ENCODE results near the gene FARP1.

FARP1 gene

GRCh38 chr13:98399756-98400155 is 256.9 kb downstream of the FARP1 start:
- TF ChIP-seq, protein P1, sequence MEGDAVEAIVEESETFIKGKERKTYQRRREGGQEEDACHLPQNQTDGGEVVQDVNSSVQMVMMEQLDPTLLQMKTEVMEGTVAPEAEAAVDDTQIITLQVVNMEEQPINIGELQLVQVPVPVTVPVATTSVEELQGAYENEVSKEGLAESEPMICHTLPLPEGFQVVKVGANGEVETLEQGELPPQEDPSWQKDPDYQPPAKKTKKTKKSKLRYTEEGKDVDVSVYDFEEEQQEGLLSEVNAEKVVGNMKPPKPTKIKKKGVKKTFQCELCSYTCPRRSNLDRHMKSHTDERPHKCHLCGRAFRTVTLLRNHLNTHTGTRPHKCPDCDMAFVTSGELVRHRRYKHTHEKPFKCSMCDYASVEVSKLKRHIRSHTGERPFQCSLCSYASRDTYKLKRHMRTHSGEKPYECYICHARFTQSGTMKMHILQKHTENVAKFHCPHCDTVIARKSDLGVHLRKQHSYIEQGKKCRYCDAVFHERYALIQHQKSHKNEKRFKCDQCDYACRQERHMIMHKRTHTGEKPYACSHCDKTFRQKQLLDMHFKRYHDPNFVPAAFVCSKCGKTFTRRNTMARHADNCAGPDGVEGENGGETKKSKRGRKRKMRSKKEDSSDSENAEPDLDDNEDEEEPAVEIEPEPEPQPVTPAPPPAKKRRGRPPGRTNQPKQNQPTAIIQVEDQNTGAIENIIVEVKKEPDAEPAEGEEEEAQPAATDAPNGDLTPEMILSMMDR (IDR thresholded peaks at IDR 0.05; ENCODE audit: insufficient read depth, low read length, poor library complexity, severe bottlenecking), result no peak
- H3K4me3 ChIP-seq (replicated peaks; ENCODE audit: low read depth, low read length), result no peak overlapping the region
- H3K27me3 ChIP-seq (replicated peaks; ENCODE audit: control insufficient read depth, insufficient read depth, low read length), result no peaks in the 10 kb centered on the region
- no peaks in the 10 kb centered on the region for H3K36me3 ChIP-seq (ENCODE audit: control insufficient read depth, insufficient read depth, low read length)
- no peak for DNase-seq (ENCODE audit: extremely low read depth, insufficient read length)

GRCh38 chr13:98401934-98402333 is 259.0 kb downstream of the FARP1 start:
- no peak overlapping the region for H3K4me3 ChIP-seq (replicated peaks; ENCODE audit: low read depth, low read length)
- H3K27me3 ChIP-seq (replicated peaks; ENCODE audit: control insufficient read depth, insufficient read depth, low read length), result no peaks in the 10 kb centered on the region
- no peak for DNase-seq (ENCODE audit: extremely low read depth, insufficient read length)
- H3K36me3 ChIP-seq (ENCODE audit: control insufficient read depth, insufficient read depth, low read length), result no peaks in the 10 kb centered on the region
- TF ChIP-seq, protein P1 (IDR thresholded peaks at IDR 0.05; ENCODE audit: insufficient read depth, low read length, poor library complexity, severe bottlenecking), result no peak

GRCh38 chr13:98403076-98403475 is 260.2 kb downstream of the FARP1 start:
- no peak for DNase-seq (ENCODE audit: extremely low read depth, insufficient read length)
- H3K27me3 ChIP-seq (replicated peaks; ENCODE audit: control insufficient read depth, insufficient read depth, low read length), result no peaks in the 10 kb centered on the region
- H3K36me3 ChIP-seq (ENCODE audit: control insufficient read depth, insufficient read depth, low read length), result no peaks in the 10 kb centered on the region
- TF ChIP-seq, protein P1 (IDR thresholded peaks at IDR 0.05; ENCODE audit: insufficient read depth, low read length, poor library complexity, severe bottlenecking), result no peak
- H3K4me3 ChIP-seq (replicated peaks; ENCODE audit: low read depth, low read length), result no peak overlapping the region

GRCh38 chr13:98405107-98405571 is 262.2 kb downstream of the FARP1 start:
- DNase-seq (ENCODE audit: extremely low read depth, insufficient read length), result no peak
- Histone ChIP-seq H3K4me3 (replicated peaks; ENCODE audit: low read depth, low read length) (no peak overlapping the region), H3K27me3 (replicated peaks; ENCODE audit: control insufficient read depth, insufficient read depth, low read length) (no peaks in the 10 kb centered on the region), H3K36me3 (ENCODE audit: control insufficient read depth, insufficient read depth, low read length) (no peaks in the 10 kb centered on the region; the same call in 1 of the 2 replicates)
- TF ChIP-seq, protein P1 (IDR thresholded peaks at IDR 0.05; ENCODE audit: insufficient read depth, low read length, poor library complexity, severe bottlenecking), result no peak

DNA sequence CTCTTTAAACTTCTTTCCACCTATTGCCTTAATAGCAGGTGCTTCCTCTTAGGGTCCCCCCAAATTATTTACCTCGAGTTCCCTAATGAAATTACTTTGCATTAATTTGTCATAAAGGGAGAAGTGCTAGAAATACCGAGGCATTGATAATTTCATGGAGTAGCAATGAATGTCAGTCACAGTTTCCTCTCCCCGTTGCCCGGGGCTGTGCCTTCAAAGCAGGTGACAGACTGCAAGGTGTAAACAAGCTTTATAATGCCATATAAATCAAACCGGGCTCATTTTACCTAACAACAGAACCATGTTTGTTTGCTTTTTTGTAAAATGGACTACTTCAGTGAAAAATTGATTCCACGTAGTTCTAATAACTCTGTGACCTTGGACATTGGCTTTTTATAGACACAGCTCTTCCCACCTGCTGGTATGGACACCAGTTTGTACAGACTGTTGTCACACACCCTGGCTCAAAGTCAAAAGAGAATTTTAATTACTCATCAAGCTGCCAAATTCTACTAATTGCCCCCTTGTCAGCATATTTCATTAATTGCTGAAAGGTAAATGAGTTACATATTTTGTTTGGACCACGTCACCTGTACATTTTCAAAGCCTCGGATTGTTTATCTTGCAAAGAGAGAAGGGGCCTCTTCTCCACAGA is 262.9 kb downstream of the FARP1 start:
- no peaks in the 10 kb centered on the region for H3K27me3 ChIP-seq (replicated peaks; ENCODE audit: control insufficient read depth, insufficient read depth, low read length)
- H3K4me3 ChIP-seq (replicated peaks; ENCODE audit: low read depth, low read length), result no peak overlapping the region
- H3K36me3 ChIP-seq (ENCODE audit: control insufficient read depth, insufficient read depth, low read length), result no peaks in the 10 kb centered on the region; the same call in 1 of the 2 replicates
- TF ChIP-seq, protein P1 (IDR thresholded peaks at IDR 0.05; ENCODE audit: insufficient read depth, low read length, poor library complexity, severe bottlenecking), result no peak
- no peak for DNase-seq (ENCODE audit: extremely low read depth, insufficient read length)

All from GM06990 (cell line).